H1 (cell line): ENCODE measurements around the gene SLC38A10. TPM values are rescaled to one million over a fixed set of nuclear protein-coding genes. Genes with fewer than 3 reads are reported as not detected.

Experiments used
- CHD7 ChIP-seq: fragments of 300-600 bp; sonication (generic); IDR thresholded peaks from 2 replicates; pipeline ENCODE4 v1.7.1; 2012; ENCODE audit warnings: low read length, moderate library complexity, mild to moderate bottlenecking, inconsistent platforms; ENCODE audit not compliant: insufficient replicate concordance
- EP300 ChIP-seq, 2 experiments: IDR thresholded peaks; 1 replicate in 1 of 2; 2 replicates in 1 of 2; pipeline ENCODE4 v1.6.1; 2011 to 2012; ENCODE audit warnings: low read depth in 2 of 2, low read length in 2 of 2, mild to moderate bottlenecking in 2 of 2, borderline replicate concordance in 1 of 2, inconsistent platforms in 1 of 2, moderate library complexity in 1 of 2
- MAX ChIP-seq: IDR thresholded peaks from 2 replicates; pipeline ENCODE4 v1.6.1; 2012; ENCODE audit warnings: inconsistent platforms
- PHF8 ChIP-seq: fragments of 200-600 bp; sonication (generic); conservative IDR thresholded peaks from 2 replicates; pipeline ENCODE4 v1.7.1; 2012; ENCODE audit warnings: low read depth, mild to moderate bottlenecking, inconsistent platforms, low read length, moderate library complexity
- SP2 ChIP-seq: IDR thresholded peaks from 2 replicates; pipeline ENCODE4 v1.6.1; 2012; ENCODE audit warnings: mild to moderate bottlenecking, low read length, inconsistent platforms
- TAF7 ChIP-seq: optimal IDR thresholded peaks from 2 replicates; pipeline ENCODE3; 2011; ENCODE audit warnings: low read depth, mild to moderate bottlenecking, inconsistent platforms, low read length, moderate library complexity, borderline replicate concordance
- TBP ChIP-seq: IDR thresholded peaks from 2 replicates; pipeline ENCODE4 v1.6.1; 2011; ENCODE audit warnings: low read depth, low read length, improper control_type of control experiment
- polyA plus RNA-seq, 7 experiments: library from polyadenylated mRNA; depleted of rRNA in 3 of 7; stranded (reverse) in 5 of 7; unstranded in 2 of 7; fragments of >200 nt in 5 of 7; fragments of 200-250 nt in 2 of 7; gene quantifications; 1 replicate in 5 of 7; 2 replicates in 1 of 7; 4 replicates in 1 of 7; pipeline versions ENCODE4 v1.2.1 to v1.2.3, GENCODE V29; 2011 to 2013; ENCODE audit warnings: missing spikeins in 2 of 7, mixed read lengths in 2 of 7
- total RNA-seq: library from RNA; stranded (reverse); fragmentation: NEBNext Ultra II Directional; extraction: Animal tissue kit (Norgen Biotek cat#: 25700); gene quantifications from 2 replicates; pipeline ENCODE4 v1.2.1, GENCODE V29; 2021
- TF ChIP-seq, protein P1 (sequence below): IDR thresholded peaks from 2 replicates; pipeline ENCODE4 v1.6.1; 2012; ENCODE audit warnings: inconsistent platforms

SLC38A10 gene
- total and polyA plus RNA-seq, 2 of the 8 experiments (the other 6 are each of a cell fraction or from before 2014, with no cell fraction given): 26.4 to 41.0 TPM

- TF ChIP-seq CHD7 (no peak), EP300 (IDR thresholded peaks at IDR 0.05; ENCODE audit: borderline replicate concordance in 1 of 2, low read depth in 2 of 2, low read length in 2 of 2) (no peak), SP2 (no peak), PHF8 (no peak), TBP (no peak), MAX (no peak), TAF7 (no peak)
- TF ChIP-seq, protein P1, sequence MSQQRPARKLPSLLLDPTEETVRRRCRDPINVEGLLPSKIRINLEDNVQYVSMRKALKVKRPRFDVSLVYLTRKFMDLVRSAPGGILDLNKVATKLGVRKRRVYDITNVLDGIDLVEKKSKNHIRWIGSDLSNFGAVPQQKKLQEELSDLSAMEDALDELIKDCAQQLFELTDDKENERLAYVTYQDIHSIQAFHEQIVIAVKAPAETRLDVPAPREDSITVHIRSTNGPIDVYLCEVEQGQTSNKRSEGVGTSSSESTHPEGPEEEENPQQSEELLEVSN: no peak
Measured at GRCh38 chr17:81207610-81208581, 87.2 kb downstream of the SLC38A10 start (continued).
